DOHH2 (cell line): Measurements from ENCODE around the gene PTPRK.
"Not testable (repeated sequence)": the region's sequence is repeated elsewhere in the genome, so short reads cannot be mapped to it uniquely, and the experiment has no call there.

Source experiments
- H3F3A ChIP-seq: fragments of 200-600 bp; sonication (generic), shearing (Covaris generic); 2 replicates; pipeline ENCODE4 v1.6.0; 2016; ENCODE audit warnings: antibody characterized with exemption, mild to moderate bottlenecking; ENCODE audit not compliant: control insufficient read depth, insufficient read depth
- H3K27ac ChIP-seq: fragments of 200-600 bp; sonication (generic); 2 replicates; pipeline ENCODE4 v1.5.1; 2014; ENCODE audit warnings: low read depth, mild to moderate bottlenecking, low read length, moderate library complexity
- H3K27me3 ChIP-seq: fragments of 200-600 bp; sonication (generic); 2 replicates; pipeline ENCODE4 v1.6.1; 2014; ENCODE audit warnings: mild to moderate bottlenecking, low read length, mixed read lengths; ENCODE audit not compliant: control insufficient read depth
- H3K36me3 ChIP-seq: fragments of 200-600 bp; sonication (generic); 2 replicates; pipeline ENCODE4 v1.6.1; 2014; ENCODE audit warnings: mild to moderate bottlenecking, low read length, moderate library complexity, mixed read lengths; ENCODE audit not compliant: control insufficient read depth
- H3K4me1 ChIP-seq: fragments of 200-600 bp; sonication (generic); 2 replicates; pipeline ENCODE4 v1.6.1; 2014; ENCODE audit warnings: mild to moderate bottlenecking, low read length, mixed read lengths; ENCODE audit not compliant: control insufficient read depth
- H3K4me2 ChIP-seq: fragments of 200-600 bp; sonication (generic); 2 replicates; pipeline ENCODE4 v1.6.0; 2014; ENCODE audit warnings: mild to moderate bottlenecking, low read length, moderate library complexity
- H3K4me3 ChIP-seq: fragments of 200-600 bp; sonication (generic); 2 replicates; pipeline ENCODE4 v1.5.1; 2014; ENCODE audit warnings: mild to moderate bottlenecking, low read length, mixed read lengths
- H3K79me2 ChIP-seq: fragments of 200-600 bp; sonication (generic); 2 replicates; pipeline ENCODE4 v1.6.1; 2014; ENCODE audit warnings: mild to moderate bottlenecking, low read length, mixed read lengths; ENCODE audit not compliant: control insufficient read depth
- H3K9me2 ChIP-seq: fragments of 200-600 bp; sonication (generic); replicated peaks from 2 replicates; pipeline ENCODE4 v1.6.1; 2014; ENCODE audit warnings: mild to moderate bottlenecking, low read length, mixed read lengths; ENCODE audit not compliant: control insufficient read depth
- H3K9me3 ChIP-seq: fragments of 200-600 bp; sonication (generic); 2 replicates; pipeline ENCODE4 v1.6.1; 2014; ENCODE audit warnings: antibody characterized with exemption, low read length, mixed read lengths; ENCODE audit not compliant: control insufficient read depth, insufficient read depth
- H4K20me1 ChIP-seq: fragments of 200-600 bp; sonication (generic); 2 replicates; pipeline ENCODE4 v1.6.0; 2014; ENCODE audit warnings: low read depth, mild to moderate bottlenecking, antibody characterized with exemption, low read length, moderate library complexity; ENCODE audit not compliant: control insufficient read depth, insufficient read depth
- EZH2phosphoT487 ChIP-seq: fragments of 200-600 bp; sonication (generic); IDR thresholded peaks from 2 replicates; pipeline ENCODE4 v1.6.1; 2017; ENCODE audit warnings: borderline replicate concordance, mild to moderate bottlenecking, antibody characterized with exemption, low read length, moderate library complexity, mixed read lengths
- TF ChIP-seq, protein P1 (sequence below): fragments of 200-600 bp; sonication (generic); IDR thresholded peaks from one replicate; pipeline ENCODE4 v1.5.1; 2014; ENCODE audit warnings: antibody characterized with exemption, mild to moderate bottlenecking, low read depth, low read length; ENCODE audit not compliant: poor library complexity, severe bottlenecking

The PTPRK gene

DNA sequence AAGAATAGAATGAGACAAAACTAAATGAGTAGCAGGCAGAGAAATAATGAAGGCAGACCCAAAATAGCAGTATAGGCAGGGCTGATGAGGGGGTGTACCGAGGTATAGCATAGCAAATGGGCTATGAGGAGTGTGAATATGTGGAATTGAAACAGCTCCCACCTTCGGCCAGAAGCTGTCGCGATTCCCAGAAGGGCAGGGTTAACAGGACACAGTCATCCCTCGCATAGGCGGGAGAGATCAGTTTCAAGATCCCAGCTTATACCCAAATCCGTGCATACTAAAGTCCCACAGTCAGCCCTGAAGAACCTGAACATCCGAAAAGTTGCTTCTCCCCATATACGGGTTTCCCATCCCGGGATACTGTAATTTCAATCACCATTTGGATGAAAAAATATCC is 82.7 kb downstream of the PTPRK start:
- no peaks in the 10 kb centered on the region for H3K4me1 ChIP-seq
- no peaks in the 10 kb centered on the region for H3K9me3 ChIP-seq
- TF ChIP-seq EZH2phosphoT487: no peak
- TF ChIP-seq, protein P1, sequence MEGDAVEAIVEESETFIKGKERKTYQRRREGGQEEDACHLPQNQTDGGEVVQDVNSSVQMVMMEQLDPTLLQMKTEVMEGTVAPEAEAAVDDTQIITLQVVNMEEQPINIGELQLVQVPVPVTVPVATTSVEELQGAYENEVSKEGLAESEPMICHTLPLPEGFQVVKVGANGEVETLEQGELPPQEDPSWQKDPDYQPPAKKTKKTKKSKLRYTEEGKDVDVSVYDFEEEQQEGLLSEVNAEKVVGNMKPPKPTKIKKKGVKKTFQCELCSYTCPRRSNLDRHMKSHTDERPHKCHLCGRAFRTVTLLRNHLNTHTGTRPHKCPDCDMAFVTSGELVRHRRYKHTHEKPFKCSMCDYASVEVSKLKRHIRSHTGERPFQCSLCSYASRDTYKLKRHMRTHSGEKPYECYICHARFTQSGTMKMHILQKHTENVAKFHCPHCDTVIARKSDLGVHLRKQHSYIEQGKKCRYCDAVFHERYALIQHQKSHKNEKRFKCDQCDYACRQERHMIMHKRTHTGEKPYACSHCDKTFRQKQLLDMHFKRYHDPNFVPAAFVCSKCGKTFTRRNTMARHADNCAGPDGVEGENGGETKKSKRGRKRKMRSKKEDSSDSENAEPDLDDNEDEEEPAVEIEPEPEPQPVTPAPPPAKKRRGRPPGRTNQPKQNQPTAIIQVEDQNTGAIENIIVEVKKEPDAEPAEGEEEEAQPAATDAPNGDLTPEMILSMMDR: no peak
- no peaks in the 10 kb centered on the region for H3K36me3 ChIP-seq
- H3K27ac ChIP-seq: no peak overlapping the region
- no peak overlapping the region for H3K4me3 ChIP-seq
- H3K4me2 ChIP-seq: no peak overlapping the region
- H3F3A ChIP-seq: no peaks in the 10 kb centered on the region
- no peaks in the 10 kb centered on the region for H4K20me1 ChIP-seq
- H3K9me2 ChIP-seq: no peaks in the 10 kb centered on the region; the same call in 1 of the 2 replicates
- H3K27me3 ChIP-seq: no peaks in the 10 kb centered on the region
- H3K79me2 ChIP-seq: no peaks in the 10 kb centered on the region

DNA sequence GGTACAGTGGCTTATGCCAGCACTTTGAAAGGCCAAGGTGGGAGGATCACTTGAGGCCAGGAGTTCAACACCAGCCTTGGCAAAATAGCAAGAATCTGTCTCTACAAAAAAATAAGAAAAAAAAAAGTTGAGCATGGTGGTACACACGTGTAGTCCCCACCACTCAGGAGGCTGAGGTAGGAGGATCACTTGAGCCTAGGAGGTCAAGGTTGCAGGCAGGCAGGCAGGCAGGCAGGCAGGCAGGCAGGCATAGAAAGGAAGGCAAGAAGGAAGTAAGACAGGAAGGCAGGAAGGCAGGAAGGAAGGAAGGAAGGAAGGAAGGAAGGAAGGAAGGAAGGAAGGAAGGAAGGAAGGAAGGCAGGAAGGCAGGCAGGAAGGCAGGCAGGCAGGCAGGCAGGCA is 85.6 kb downstream of the PTPRK start:
- not testable (repeated sequence) for H3K4me3 ChIP-seq, H3K36me3 ChIP-seq, H3K27ac ChIP-seq, H3K9me2 ChIP-seq, H3K4me1 ChIP-seq, H3K27me3 ChIP-seq, H3K79me2 ChIP-seq, H3F3A ChIP-seq, H3K4me2 ChIP-seq, H4K20me1 ChIP-seq, H3K9me3 ChIP-seq

DNA sequence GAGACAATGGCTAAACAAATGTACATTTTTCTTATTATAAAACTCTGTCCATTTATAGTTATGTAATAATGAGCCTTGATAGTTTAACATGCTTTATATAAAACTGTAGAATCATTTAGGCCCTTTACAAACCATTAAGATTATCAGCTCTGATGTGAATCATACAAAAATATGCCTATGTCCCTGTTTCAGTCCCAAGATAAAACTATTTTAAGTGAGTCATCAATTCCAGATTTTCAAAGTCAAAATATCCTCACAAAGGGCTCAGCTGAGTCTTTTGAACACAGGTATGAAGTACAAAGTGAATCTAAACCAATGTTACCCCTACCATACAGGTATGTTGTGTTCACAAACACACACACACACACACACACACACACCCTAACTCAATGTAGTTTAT is 88.0 kb downstream of the PTPRK start:
- Histone ChIP-seq H3K4me1 (no peaks in the 10 kb centered on the region), H3K36me3 (no peaks in the 10 kb centered on the region), H3F3A (no peaks in the 10 kb centered on the region), H3K79me2 (no peaks in the 10 kb centered on the region), H4K20me1 (no peaks in the 10 kb centered on the region), H3K4me3 (no peak overlapping the region), H3K27me3 (no peaks in the 10 kb centered on the region), H3K27ac (no peak overlapping the region), H3K9me3 (no peaks in the 10 kb centered on the region), H3K9me2 (no peaks in the 10 kb centered on the region), H3K4me2 (no peak overlapping the region)
- TF ChIP-seq, protein P1: no peak
- no peak for TF ChIP-seq EZH2phosphoT487

DNA sequence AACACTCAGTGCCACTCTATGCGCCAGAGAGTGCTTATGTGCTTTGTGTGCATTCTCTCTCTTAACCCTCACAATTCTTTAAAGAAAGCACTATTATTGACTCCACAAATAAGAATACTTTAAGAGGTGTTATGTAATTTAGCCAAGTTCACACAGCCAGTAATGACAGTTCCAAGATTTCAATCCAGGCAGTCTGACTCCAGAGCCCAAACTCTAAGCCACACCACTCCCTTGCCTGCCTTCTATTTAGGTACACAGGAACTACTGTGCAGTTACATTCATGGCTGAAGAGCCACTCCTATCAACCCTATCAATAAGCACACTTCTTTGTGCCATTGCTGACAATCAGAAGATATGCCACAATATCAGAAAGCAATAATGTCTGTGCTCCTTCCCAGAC is 93.3 kb downstream of the PTPRK start:
- H3K4me3 ChIP-seq: no peak overlapping the region
- H3K27ac ChIP-seq: no peak overlapping the region
- H3K9me3 ChIP-seq: no peaks in the 10 kb centered on the region
- no peaks in the 10 kb centered on the region for H3K27me3 ChIP-seq
- TF ChIP-seq EZH2phosphoT487: no peak
- TF ChIP-seq, protein P1: no peak
- H3K79me2 ChIP-seq: no peaks in the 10 kb centered on the region
- H4K20me1 ChIP-seq: no peaks in the 10 kb centered on the region
- no peaks in the 10 kb centered on the region for H3K4me1 ChIP-seq
- H3K9me2 ChIP-seq: no peaks in the 10 kb centered on the region
- H3F3A ChIP-seq: no peaks in the 10 kb centered on the region
- H3K4me2 ChIP-seq: no peak overlapping the region
- no peaks in the 10 kb centered on the region for H3K36me3 ChIP-seq
